Measurements from ENCODE around the gene CRYBB2.
"Not testable (repeated sequence)": the region's sequence is repeated elsewhere in the genome, so short reads cannot be mapped to it uniquely, and the experiment has no call there.

Gene CRYBB2

DNA sequence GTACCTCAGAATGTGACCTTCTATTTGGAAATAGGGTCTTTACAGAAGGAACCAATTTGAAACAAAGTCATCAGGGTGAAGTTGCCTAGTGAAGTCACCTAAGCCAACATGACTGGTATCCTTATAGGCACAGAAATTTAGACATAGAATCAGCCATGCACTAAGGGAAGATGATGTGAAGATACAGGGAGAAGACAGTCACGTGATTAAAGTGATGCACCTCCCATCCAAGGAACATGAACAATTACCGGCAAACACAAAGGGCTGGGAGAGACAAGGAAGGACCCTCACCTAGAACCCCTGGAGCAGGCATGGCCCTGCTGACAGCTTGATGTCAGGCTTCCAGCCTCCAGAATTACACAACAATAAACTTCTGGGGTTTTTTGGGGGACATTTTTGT lies 3.2 kb upstream of the CRYBB2 start:
- Histone ChIP-seq H3K36me3 (ENCODE audit: control insufficient read depth, insufficient read depth, low read length) (no peaks in the 10 kb centered on the region), H3K9ac (ENCODE audit: low read length) (no peak overlapping the region), H3K9me3 (ENCODE audit: control insufficient read depth, low read length) (no peaks in the 10 kb centered on the region), H3K4me3 (ENCODE audit: low read length) (no peak overlapping the region), H3K27me3 (ENCODE audit: control insufficient read depth, insufficient read depth, low read length) (peaks cover 3% of the 10 kb centered on the region), H3K4me1 (ENCODE audit: control insufficient read depth, insufficient read depth, low read length) (no peaks in the 10 kb centered on the region)

DNA sequence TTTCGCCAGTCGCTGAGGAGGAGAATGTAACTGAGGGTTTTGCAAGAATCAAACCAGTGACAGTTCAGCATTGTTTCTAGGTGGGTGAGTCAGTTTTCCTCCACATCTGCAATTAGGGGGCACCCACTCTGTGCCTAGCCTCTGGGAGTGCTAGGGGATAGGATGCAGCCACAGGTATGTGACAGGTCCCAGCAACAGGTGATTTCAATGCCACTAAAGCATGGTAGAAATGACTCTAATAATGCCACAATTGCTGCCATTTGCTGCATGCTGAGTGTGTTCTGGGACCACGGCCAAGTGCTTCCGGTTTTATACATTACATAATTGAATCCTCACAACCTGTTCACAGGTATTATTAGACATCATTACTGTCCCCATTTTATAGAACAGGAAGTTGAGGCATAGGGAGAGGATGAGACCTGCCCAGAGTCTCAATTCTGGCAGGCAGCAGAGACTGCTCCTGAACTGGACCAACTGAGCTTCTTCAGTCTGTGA lies 556 bp downstream of the CRYBB2 start:
- no peak overlapping the region for H3K4me3 ChIP-seq (ENCODE audit: low read length)
- H3K36me3 ChIP-seq (ENCODE audit: control insufficient read depth, insufficient read depth, low read length): no peaks in the 10 kb centered on the region
- no peaks in the 10 kb centered on the region for H3K9me3 ChIP-seq (ENCODE audit: control insufficient read depth, low read length)
- peaks cover 8% of the 10 kb centered on the region for H3K27me3 ChIP-seq (ENCODE audit: control insufficient read depth, insufficient read depth, low read length)
- H3K9ac ChIP-seq (ENCODE audit: low read length): no peak overlapping the region
- no peaks in the 10 kb centered on the region for H3K4me1 ChIP-seq (ENCODE audit: control insufficient read depth, insufficient read depth, low read length)

DNA sequence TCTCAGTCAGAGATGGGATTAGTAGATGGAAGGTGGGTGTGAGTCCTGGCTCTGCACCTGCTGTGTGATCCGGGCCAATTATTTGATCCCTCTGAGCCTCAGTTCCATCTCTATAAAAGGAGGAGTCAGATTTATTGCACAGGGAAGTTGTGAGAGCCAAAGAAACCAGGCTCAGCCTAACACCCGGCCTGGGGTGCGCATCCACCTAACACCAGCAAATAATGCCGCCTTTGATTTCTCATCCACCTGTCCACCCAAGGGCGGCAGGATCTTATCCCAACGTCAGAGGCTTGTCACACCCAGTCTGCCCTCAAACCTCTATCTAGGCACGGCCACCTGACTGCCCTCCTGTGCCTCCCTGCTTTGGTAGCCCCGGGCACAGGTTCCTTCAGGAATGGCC lies 2.4 kb downstream of the CRYBB2 start:
- Histone ChIP-seq H3K9me3 (ENCODE audit: control insufficient read depth, low read length) (no peaks in the 10 kb centered on the region), H3K27me3 (ENCODE audit: control insufficient read depth, insufficient read depth, low read length) (peaks cover 9% of the 10 kb centered on the region), H3K9ac (ENCODE audit: low read length) (no peak overlapping the region), H3K4me1 (ENCODE audit: control insufficient read depth, insufficient read depth, low read length) (no peaks in the 10 kb centered on the region), H3K4me3 (ENCODE audit: low read length) (no peak overlapping the region), H3K36me3 (ENCODE audit: control insufficient read depth, insufficient read depth, low read length) (no peaks in the 10 kb centered on the region)

DNA sequence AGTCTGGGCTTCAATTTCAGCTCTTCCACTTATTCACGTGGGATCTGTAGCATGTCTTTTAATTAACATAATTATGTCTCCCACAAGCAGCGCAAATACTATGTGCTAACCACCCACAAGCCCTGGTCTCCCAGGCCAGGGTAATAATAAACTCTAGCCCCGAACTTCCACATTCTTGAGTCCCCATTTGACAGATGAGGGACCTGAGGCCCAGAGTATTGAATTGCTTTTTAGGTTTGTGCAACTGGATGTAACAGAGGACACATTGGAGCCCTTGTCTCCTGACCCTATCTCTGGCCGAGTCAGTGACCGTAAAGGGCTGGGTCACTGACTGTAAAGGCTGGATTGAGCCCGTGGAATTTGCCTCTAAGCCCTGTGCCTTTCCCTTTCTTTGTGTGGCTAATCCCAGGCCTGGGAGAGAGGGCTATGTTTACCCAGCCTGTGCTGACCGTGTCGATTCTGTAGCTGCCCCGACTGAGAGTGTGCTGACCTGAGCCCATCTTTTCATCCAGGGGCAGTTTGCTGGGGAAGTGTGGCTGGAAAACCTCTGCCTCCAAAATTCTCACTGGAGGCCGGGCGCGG lies 3.9 kb downstream of the CRYBB2 start:
- no peaks in the 10 kb centered on the region for H3K9me3 ChIP-seq (ENCODE audit: control insufficient read depth, low read length)
- H3K4me1 ChIP-seq (ENCODE audit: control insufficient read depth, insufficient read depth, low read length): no peaks in the 10 kb centered on the region
- no peaks in the 10 kb centered on the region for H3K36me3 ChIP-seq (ENCODE audit: control insufficient read depth, insufficient read depth, low read length)
- H3K27me3 ChIP-seq (ENCODE audit: control insufficient read depth, insufficient read depth, low read length): peaks cover 5% of the 10 kb centered on the region
- no peak overlapping the region for H3K4me3 ChIP-seq (ENCODE audit: low read length)
- no peak overlapping the region for H3K9ac ChIP-seq (ENCODE audit: low read length)

DNA sequence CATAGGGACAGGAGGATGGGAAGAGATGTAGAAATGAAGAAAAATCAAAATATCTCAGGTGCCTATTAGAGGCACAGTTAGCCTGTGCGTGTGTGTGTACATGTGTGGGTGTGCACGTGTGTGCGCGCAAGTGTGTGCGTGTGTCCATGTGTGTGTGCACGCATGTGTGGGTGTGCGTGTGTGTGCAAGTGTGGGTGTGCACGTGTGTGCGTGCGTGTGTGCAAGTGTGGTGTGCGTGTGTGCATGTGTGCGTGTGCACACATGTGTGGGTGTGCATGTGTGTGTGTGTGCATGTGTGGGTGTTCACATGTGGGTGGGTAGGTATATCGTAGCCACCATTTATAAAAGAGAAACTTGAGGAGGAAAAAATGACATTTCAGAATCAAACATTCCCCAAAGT lies 9.4 kb downstream of the CRYBB2 start:
- Histone ChIP-seq H3K4me1 (ENCODE audit: control insufficient read depth, insufficient read depth, low read length) (no peaks in the 10 kb centered on the region), H3K9me3 (ENCODE audit: control insufficient read depth, low read length) (no peaks in the 10 kb centered on the region), H3K27me3 (ENCODE audit: control insufficient read depth, insufficient read depth, low read length) (peaks cover 5% of the 10 kb centered on the region), H3K9ac (ENCODE audit: low read length) (no peak overlapping the region), H3K36me3 (ENCODE audit: control insufficient read depth, insufficient read depth, low read length) (no peaks in the 10 kb centered on the region), H3K4me3 (ENCODE audit: low read length) (no peak overlapping the region)

DNA sequence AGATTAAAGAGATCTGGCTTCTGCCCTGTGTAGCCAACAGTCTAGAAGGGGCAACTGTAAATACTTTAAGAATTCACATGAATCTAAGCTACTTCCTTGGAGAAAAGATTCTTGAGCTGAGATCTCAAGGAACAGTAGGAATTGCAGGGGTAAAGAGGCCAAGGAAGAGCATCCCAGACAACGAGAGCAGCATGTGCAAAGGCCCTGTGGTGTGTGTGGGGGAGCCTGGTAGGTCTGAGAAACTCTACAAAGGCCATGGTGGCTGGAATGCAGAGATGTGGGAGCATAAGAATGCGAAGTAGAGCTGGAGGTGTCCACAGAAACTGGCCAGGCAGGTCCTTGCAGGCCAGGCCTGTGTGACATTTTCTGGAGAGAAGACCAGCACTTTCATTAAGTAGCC lies 11.3 kb downstream of the CRYBB2 start:
- not testable (repeated sequence) for H3K9ac ChIP-seq (ENCODE audit: low read length); H3K4me3 ChIP-seq (ENCODE audit: low read length); H3K27me3 ChIP-seq (ENCODE audit: control insufficient read depth, insufficient read depth, low read length); H3K36me3 ChIP-seq (ENCODE audit: control insufficient read depth, insufficient read depth, low read length); H3K4me1 ChIP-seq (ENCODE audit: control insufficient read depth, insufficient read depth, low read length); H3K9me3 ChIP-seq (ENCODE audit: control insufficient read depth, low read length)

DNA sequence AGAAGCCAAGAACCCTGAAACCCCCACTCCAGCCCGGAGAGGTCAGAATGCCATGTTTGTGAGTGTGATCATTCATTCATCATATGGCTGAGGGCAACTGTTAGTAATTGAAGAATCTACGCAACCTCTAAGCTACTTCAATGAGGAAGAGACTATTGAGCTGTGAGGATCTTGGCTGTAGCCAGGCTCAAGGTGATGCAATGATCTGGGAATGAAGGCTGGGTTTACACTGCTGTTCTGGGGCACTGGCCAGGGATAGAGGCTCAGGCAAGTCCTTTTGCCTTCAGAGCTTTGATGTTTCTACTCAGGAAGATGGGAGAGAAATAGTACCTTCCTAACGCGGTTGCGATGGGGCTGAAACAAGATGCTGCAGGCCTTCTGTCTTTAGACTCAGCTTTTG lies 12.9 kb downstream of the CRYBB2 start:
- H3K36me3 ChIP-seq (ENCODE audit: control insufficient read depth, insufficient read depth, low read length): no peaks in the 10 kb centered on the region
- H3K4me1 ChIP-seq (ENCODE audit: control insufficient read depth, insufficient read depth, low read length): no peaks in the 10 kb centered on the region
- H3K9ac ChIP-seq (ENCODE audit: low read length): no peak overlapping the region
- no peaks in the 10 kb centered on the region for H3K9me3 ChIP-seq (ENCODE audit: control insufficient read depth, low read length)
- H3K27me3 ChIP-seq (ENCODE audit: control insufficient read depth, insufficient read depth, low read length): no peaks in the 10 kb centered on the region
- H3K4me3 ChIP-seq (ENCODE audit: low read length): no peak overlapping the region

DNA sequence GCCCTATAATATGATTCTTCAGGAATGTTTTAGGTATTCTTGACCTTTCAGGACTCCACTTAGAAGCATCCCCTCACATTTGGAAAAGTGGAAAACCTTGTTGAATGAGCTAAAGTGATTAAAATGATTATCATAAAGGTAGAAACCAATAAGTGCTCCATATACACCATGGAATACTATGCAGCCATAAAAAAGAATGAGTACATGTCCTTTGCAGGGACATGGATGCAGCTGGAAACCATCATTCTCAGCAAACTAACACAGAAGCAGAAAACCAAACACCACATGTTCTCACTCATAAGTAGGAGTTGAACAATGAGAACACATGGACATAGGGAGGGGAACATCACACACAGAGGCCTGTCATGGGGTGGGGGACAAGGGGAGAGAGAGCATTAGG lies 14.3 kb downstream of the CRYBB2 start:
- H3K9ac ChIP-seq (ENCODE audit: low read length); H3K27me3 ChIP-seq (ENCODE audit: control insufficient read depth, insufficient read depth, low read length); H3K9me3 ChIP-seq (ENCODE audit: control insufficient read depth, low read length); H3K4me3 ChIP-seq (ENCODE audit: low read length); H3K36me3 ChIP-seq (ENCODE audit: control insufficient read depth, insufficient read depth, low read length); H3K4me1 ChIP-seq (ENCODE audit: control insufficient read depth, insufficient read depth, low read length): not testable (repeated sequence)

DNA sequence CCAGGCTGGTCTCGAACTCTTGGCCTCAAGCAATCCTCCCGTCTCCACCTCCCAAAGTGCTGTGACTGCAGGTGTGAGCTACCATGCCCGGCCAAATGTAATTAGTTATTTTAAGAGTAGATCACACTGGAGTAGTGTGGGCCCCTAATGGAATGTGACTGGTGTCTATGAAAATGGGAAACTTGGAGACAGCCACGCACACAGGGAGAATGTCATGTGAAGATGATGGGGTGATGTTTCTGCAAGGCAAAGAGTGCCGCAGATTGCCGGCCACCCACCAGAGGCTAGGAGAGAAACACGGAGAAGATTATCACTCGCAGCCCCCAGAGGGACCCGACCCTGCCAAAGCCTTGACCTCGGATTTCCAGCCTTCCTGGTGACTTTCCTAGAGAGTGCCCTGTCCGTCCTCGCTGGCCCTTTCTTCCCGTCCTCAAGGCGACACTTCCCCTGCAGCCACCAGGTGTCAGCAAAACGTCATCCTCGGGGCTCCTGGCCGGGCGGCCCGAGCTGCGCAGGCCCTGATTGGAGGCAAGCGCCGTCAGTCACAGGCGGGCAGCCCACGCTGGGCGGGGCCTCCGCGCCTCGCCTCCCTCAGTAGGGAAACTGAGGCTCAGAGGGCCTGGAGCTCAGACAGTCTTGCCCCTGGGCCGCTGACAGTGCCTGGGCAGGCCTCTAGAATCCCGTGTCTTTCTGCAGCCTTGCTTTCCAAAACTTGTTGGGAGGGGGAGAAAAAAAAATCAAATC lies 16.3 kb downstream of the CRYBB2 start:
- no peaks in the 10 kb centered on the region for H3K36me3 ChIP-seq (ENCODE audit: control insufficient read depth, insufficient read depth, low read length)
- no peaks in the 10 kb centered on the region for H3K4me1 ChIP-seq (ENCODE audit: control insufficient read depth, insufficient read depth, low read length)
- no peak overlapping the region for H3K4me3 ChIP-seq (ENCODE audit: low read length)
- no peaks in the 10 kb centered on the region for H3K9me3 ChIP-seq (ENCODE audit: control insufficient read depth, low read length)
- no peaks in the 10 kb centered on the region for H3K27me3 ChIP-seq (ENCODE audit: control insufficient read depth, insufficient read depth, low read length)
- H3K9ac ChIP-seq (ENCODE audit: low read length): no peak overlapping the region

DNA sequence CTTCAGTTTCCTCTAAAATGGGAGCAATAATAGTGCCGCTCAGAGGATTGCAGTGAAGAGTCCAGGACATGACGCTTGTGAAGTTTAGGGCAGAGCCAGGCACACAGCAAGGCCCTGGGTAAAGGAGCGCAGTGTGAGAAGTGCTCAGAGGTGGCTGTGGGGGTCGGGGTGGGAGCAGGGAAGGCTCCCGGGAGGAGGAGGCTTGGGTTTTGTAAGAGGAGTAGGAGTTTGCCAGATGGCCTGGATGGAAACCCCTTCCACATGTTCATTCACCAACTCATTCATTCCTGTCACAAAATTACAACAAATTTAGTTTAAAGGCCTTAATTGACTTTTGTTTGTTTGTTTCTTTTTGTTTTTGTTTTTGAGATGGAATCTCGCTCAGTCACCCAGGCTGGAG lies 17.0 kb downstream of the CRYBB2 start:
- Histone ChIP-seq H3K27me3 (ENCODE audit: control insufficient read depth, insufficient read depth, low read length) (no peaks in the 10 kb centered on the region), H3K4me3 (ENCODE audit: low read length) (no peak overlapping the region), H3K9ac (ENCODE audit: low read length) (no peak overlapping the region), H3K9me3 (ENCODE audit: control insufficient read depth, low read length) (no peaks in the 10 kb centered on the region), H3K4me1 (ENCODE audit: control insufficient read depth, insufficient read depth, low read length) (no peaks in the 10 kb centered on the region), H3K36me3 (ENCODE audit: control insufficient read depth, insufficient read depth, low read length) (no peaks in the 10 kb centered on the region)

DNA sequence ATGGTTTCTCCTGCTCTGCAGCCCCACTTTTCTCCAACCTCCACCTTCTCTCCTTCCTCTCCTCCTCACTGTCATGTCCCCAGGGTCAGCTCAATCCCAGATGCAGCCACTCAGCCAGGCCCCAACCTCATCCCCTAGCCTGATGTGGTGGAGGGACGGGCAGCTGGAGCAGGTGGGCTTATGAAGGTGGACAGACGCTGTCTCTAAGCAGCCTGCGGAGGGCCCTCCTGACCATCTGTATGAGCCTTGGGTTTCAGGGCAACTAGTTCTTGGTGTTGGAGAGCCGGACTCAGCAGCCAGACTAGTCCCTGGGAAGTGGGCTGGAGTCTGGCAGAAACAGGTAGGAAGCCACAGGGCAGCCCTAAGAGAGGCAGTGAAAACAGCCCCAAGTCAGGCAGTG lies 18.1 kb downstream of the CRYBB2 start:
- Histone ChIP-seq H3K9me3 (ENCODE audit: control insufficient read depth, low read length) (no peaks in the 10 kb centered on the region), H3K4me3 (ENCODE audit: low read length) (no peak overlapping the region), H3K4me1 (ENCODE audit: control insufficient read depth, insufficient read depth, low read length) (no peaks in the 10 kb centered on the region), H3K27me3 (ENCODE audit: control insufficient read depth, insufficient read depth, low read length) (no peaks in the 10 kb centered on the region), H3K9ac (ENCODE audit: low read length) (no peak overlapping the region), H3K36me3 (ENCODE audit: control insufficient read depth, insufficient read depth, low read length) (no peaks in the 10 kb centered on the region)

DNA sequence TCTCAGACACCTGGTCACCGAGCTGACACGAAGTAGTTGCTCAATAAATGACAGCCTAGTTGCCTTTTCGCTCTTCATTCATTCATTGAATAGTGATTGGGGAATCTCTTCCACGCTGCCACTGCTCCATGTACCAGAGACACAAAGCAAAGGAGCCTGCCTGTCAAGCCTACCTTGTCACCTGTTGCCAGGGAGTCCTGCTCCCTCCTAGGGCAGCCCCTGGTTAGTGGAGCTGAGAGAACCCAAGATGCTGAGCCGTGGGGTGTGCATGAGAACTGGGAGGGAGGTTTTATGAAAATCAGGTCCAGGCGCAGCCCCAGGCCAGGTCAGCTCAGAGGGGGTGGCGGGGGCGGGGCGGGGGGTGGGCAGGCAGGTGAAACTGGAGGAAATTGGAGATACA lies 18.6 kb downstream of the CRYBB2 start:
- not testable (repeated sequence) for H3K9ac ChIP-seq (ENCODE audit: low read length); H3K27me3 ChIP-seq (ENCODE audit: control insufficient read depth, insufficient read depth, low read length); H3K9me3 ChIP-seq (ENCODE audit: control insufficient read depth, low read length); H3K36me3 ChIP-seq (ENCODE audit: control insufficient read depth, insufficient read depth, low read length); H3K4me3 ChIP-seq (ENCODE audit: low read length); H3K4me1 ChIP-seq (ENCODE audit: control insufficient read depth, insufficient read depth, low read length)

DNA sequence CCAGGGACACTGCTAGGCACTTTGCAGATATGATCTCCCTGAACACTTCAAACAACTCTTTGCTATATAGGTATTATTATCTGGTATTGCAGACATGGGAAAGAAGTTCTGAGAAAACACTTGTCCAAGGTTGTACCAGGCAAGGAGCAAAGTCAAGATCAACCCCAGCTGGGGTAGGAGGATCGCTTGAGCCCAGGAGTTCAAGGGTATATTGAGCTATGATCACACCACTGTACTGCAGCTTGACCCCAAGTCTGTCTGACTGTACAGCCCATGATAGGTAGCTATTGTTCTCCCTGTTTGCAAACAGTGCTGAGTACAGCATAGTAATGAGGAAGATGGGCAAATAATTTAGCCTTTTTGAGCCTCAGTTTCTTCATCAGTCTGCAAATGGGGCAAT lies 35.7 kb downstream of the CRYBB2 start:
- H3K36me3 ChIP-seq (ENCODE audit: control insufficient read depth, insufficient read depth, low read length); H3K4me3 ChIP-seq (ENCODE audit: low read length); H3K4me1 ChIP-seq (ENCODE audit: control insufficient read depth, insufficient read depth, low read length); H3K9ac ChIP-seq (ENCODE audit: low read length); H3K9me3 ChIP-seq (ENCODE audit: control insufficient read depth, low read length); H3K27me3 ChIP-seq (ENCODE audit: control insufficient read depth, insufficient read depth, low read length): not testable (repeated sequence)

All from mucosa of stomach (tissue), 1 donor.